HG02763 (cell line): ENCODE measurements around the gene NTRK3.
"Not testable (repeated sequence)": the region's sequence is repeated elsewhere in the genome, so short reads cannot be mapped to it uniquely, and the experiment has no call there.

Source experiments
- ATAC-seq: cut with Tn5 transposase; IDR thresholded peaks from one replicate; pipeline ENCODE4 v1.9.1; 2021; ENCODE audit warnings: mild to moderate bottlenecking, moderate library complexity; ENCODE audit not compliant: unreplicated experiment

Gene NTRK3

GRCh38 chr15:88038261-88038660, 218.3 kb downstream of the NTRK3 start:
- ATAC-seq, result no peak

GRCh38 chr15:88036154-88036839, 220.2 kb downstream of the NTRK3 start:
- ATAC-seq, result no peak

- no peak for ATAC-seq
Observed at GRCh38 chr15:88035381-88035780, 221.2 kb downstream of the NTRK3 start.

- not testable (repeated sequence) for ATAC-seq
Observed at GRCh38 chr15:88033421-88033820, 223.1 kb downstream of the NTRK3 start.

GRCh38 chr15:88032787-88033186, 223.8 kb downstream of the NTRK3 start:
- ATAC-seq, result no peak

GRCh38 chr15:88031461-88031860, 225.1 kb downstream of the NTRK3 start:
- no peak for ATAC-seq

GRCh38 chr15:88029696-88030095, 226.8 kb downstream of the NTRK3 start:
- no peak for ATAC-seq

GRCh38 chr15:88028024-88028423, 228.5 kb downstream of the NTRK3 start:
- no peak for ATAC-seq

GRCh38 chr15:88023914-88024313, 232.6 kb downstream of the NTRK3 start:
- ATAC-seq, result no peak

GRCh38 chr15:88022716-88023115, 233.8 kb downstream of the NTRK3 start:
- ATAC-seq, result no peak

- ATAC-seq, result no peak
Observed at GRCh38 chr15:88021601-88022000, 234.9 kb downstream of the NTRK3 start.

- no peak for ATAC-seq
Observed at GRCh38 chr15:88020806-88021205, 235.7 kb downstream of the NTRK3 start.

- ATAC-seq, result no peak
Observed at GRCh38 chr15:88019656-88020055, 236.9 kb downstream of the NTRK3 start.

- ATAC-seq, result no peak
Observed at GRCh38 chr15:88018869-88019641, 237.5 kb downstream of the NTRK3 start.

- ATAC-seq, result no peak
Observed at GRCh38 chr15:88017753-88018152, 238.8 kb downstream of the NTRK3 start.

- ATAC-seq, result no peak
Observed at GRCh38 chr15:88016406-88016805, 240.1 kb downstream of the NTRK3 start.

GRCh38 chr15:88015228-88015860, 241.2 kb downstream of the NTRK3 start:
- no peak for ATAC-seq

GRCh38 chr15:88014454-88015160, 241.9 kb downstream of the NTRK3 start:
- ATAC-seq, result no peak

GRCh38 chr15:88013111-88013510, 243.4 kb downstream of the NTRK3 start:
- no peak for ATAC-seq

GRCh38 chr15:88012688-88013087, 243.9 kb downstream of the NTRK3 start:
- no peak for ATAC-seq

- ATAC-seq, result no peak
Observed at GRCh38 chr15:88012233-88012632, 244.3 kb downstream of the NTRK3 start.
